Stimulated activated CD8-positive, alpha-beta memory T cell treated with anti-CD3 and anti-CD28 coated beads, Interleukin-7, amount 100 ng/mL, for 1 hour (primary cell): Measurements from ENCODE around the gene TNFRSF13B.
"Not testable (repeated sequence)": the region's sequence is repeated elsewhere in the genome, so short reads cannot be mapped to it uniquely, and the experiment has no call there.

Source experiments
- DNase-seq, 2 donors: peaks; one replicate each; pipeline ENCODE4 v3.0.0-alpha.2; 2020; ENCODE audit warnings: low read depth in 2 of 2

TNFRSF13B gene

GRCh38 chr17:16926571-16927451, 45.1 kb downstream of the TNFRSF13B start:
- DNase-seq: no peak

- no peak for DNase-seq
Observed at GRCh38 chr17:16926061-16926511, 45.8 kb downstream of the TNFRSF13B start.

- DNase-seq: no peak
Observed at GRCh38 chr17:16925461-16926060, 46.4 kb downstream of the TNFRSF13B start.

- DNase-seq: no peak
Observed at GRCh38 chr17:16924696-16925440, 47.0 kb downstream of the TNFRSF13B start.

GRCh38 chr17:16923904-16924695, 47.8 kb downstream of the TNFRSF13B start:
- DNase-seq: no peak

GRCh38 chr17:16923097-16923903, 48.6 kb downstream of the TNFRSF13B start:
- DNase-seq: no peak

- no peak for DNase-seq
Observed at GRCh38 chr17:16922386-16923096, 49.4 kb downstream of the TNFRSF13B start.

- not testable (repeated sequence) for DNase-seq
Observed at GRCh38 chr17:16921451-16921850, 50.5 kb downstream of the TNFRSF13B start.

- DNase-seq: no peak
Observed at GRCh38 chr17:16920628-16921020, 51.3 kb downstream of the TNFRSF13B start.

GRCh38 chr17:16919663-16920627, 52.0 kb downstream of the TNFRSF13B start:
- DNase-seq: no peak

GRCh38 chr17:16918443-16918842, 53.5 kb downstream of the TNFRSF13B start:
- no peak for DNase-seq

GRCh38 chr17:16917671-16918394, 54.1 kb downstream of the TNFRSF13B start:
- DNase-seq: no peak

GRCh38 chr17:16916557-16916920, 55.4 kb downstream of the TNFRSF13B start:
- no peak for DNase-seq

- no peak for DNase-seq
Observed at GRCh38 chr17:16915752-16916556, 56.0 kb downstream of the TNFRSF13B start.

- no peak for DNase-seq
Observed at GRCh38 chr17:16913463-16913862, 58.5 kb downstream of the TNFRSF13B start.

- no peak for DNase-seq
Observed at GRCh38 chr17:16912021-16912962, 59.6 kb downstream of the TNFRSF13B start.
